GM12892 (cell line): ENCODE measurements around the gene GPA33.

ENCODE experiments used
- POLR2A ChIP-seq: IDR thresholded peaks from 2 replicates; pipeline ENCODE4 v1.6.1; 2011; ENCODE audit warnings: low read depth, low read length, control low read depth
- POLR2AphosphoS5 ChIP-seq: IDR thresholded peaks from 2 replicates; pipeline ENCODE4 v1.6.1; 2011; ENCODE audit warnings: low read depth, low read length, control low read depth

GRCh38 chr1:167089939-167090313 lies 251 bp downstream of the GPA33 start:
- TF ChIP-seq POLR2AphosphoS5 (no peak), POLR2A (no peak)
